ENCODE results near the gene COBL. TPM values are rescaled to one million over a fixed set of nuclear protein-coding genes. Genes with fewer than 3 reads are reported as not detected.
A peak's percentile ranks its signal among the peaks of the same experiment; 100 is the strongest.

The COBL gene
- polyA plus RNA-seq, 1 donor: 30.5 TPM

DNA sequence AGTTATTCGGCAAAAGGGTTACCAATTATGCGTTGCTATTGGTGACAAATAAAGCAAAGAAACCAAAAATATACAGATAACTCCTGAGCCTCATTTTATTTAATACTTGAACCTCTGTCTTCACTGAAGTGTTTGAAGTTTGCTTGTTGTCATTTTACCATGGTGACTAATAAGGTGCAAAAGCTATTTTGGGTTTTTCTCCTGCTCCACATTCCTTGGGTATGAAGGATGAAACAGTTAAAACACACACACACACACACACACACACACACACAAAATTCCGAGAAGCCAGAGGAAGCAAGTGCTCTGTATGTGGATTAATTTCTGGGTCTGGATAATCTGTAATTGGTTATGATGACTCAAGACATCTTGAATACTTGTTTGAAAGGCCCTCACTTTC is 246.5 kb downstream of the COBL start:
- Histone ChIP-seq H3K4me3 (ENCODE audit: low read length) (no peak overlapping the region), H3K9me3 (ENCODE audit: control insufficient read depth, low read depth, low read length) (no peaks in the 10 kb centered on the region), H3K27ac (ENCODE audit: low read length) (no peak overlapping the region), H3K27me3 (ENCODE audit: control insufficient read depth, insufficient read depth, low read length) (no peaks in the 10 kb centered on the region), H3K4me1 (ENCODE audit: control insufficient read depth, insufficient read depth, low read length) (peaks cover 33% of the 10 kb centered on the region), H3K36me3 (ENCODE audit: control insufficient read depth, insufficient read depth, low read length) (peaks cover 1% of the 10 kb centered on the region)
- WGBS (ENCODE audit: insufficient coverage, low lambda C conversion rate): no CpG with 5 or more reads among the region's 3 CpGs
- no peak for DNase-seq

DNA sequence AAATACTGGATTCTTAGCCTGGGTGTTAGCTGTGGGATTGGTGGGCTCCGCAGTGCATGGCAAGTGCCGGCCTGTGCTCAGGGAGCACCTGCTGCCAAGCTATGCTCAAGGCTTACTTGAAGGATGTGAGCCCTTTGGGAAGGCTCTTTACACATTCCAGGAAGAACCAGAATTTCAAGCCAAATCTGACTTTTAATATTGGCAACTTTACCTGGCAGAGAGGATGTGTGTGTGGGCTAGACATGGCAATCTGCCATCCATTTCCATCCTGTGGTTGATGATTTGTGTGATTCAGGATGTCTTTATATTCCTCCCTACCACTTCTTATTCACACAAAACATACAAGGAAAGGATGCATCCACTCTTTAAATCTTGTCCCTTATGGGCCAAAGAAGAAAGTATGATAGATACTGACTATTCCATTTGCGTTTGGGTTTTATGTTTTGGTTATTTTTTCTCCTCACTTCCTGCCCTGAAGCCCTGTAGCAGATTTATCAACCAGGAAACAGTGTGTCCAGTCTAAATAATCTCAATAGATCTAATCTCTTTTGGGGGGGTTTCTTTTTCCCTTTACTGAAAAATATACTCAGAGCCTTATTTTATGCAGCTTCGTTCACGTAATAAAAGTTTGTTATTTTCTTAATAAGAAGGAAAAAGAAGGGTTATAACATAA is 247.1 kb downstream of the COBL start:
- DNase-seq: no peak
- Histone ChIP-seq H3K27me3 (ENCODE audit: control insufficient read depth, insufficient read depth, low read length) (no peaks in the 10 kb centered on the region), H3K27ac (ENCODE audit: low read length) (no peak overlapping the region), H3K4me3 (ENCODE audit: low read length) (no peak overlapping the region), H3K9me3 (ENCODE audit: control insufficient read depth, low read depth, low read length) (no peaks in the 10 kb centered on the region), H3K4me1 (ENCODE audit: control insufficient read depth, insufficient read depth, low read length) (peaks cover 33% of the 10 kb centered on the region), H3K36me3 (ENCODE audit: control insufficient read depth, insufficient read depth, low read length) (peaks cover 4% of the 10 kb centered on the region)
- 80% methylated on average over 1 of the region's 5 CpGs for WGBS (ENCODE audit: insufficient coverage, low lambda C conversion rate)

- 100% methylated on average over 1 of the region's 4 CpGs for WGBS (ENCODE audit: insufficient coverage, low lambda C conversion rate)
- DNase-seq: no peak
- Histone ChIP-seq H3K4me1 (ENCODE audit: control insufficient read depth, insufficient read depth, low read length) (peaks cover 33% of the 10 kb centered on the region), H3K36me3 (ENCODE audit: control insufficient read depth, insufficient read depth, low read length) (peaks cover 4% of the 10 kb centered on the region), H3K27ac (ENCODE audit: low read length) (no peak overlapping the region), H3K27me3 (ENCODE audit: control insufficient read depth, insufficient read depth, low read length) (no peaks in the 10 kb centered on the region), H3K4me3 (ENCODE audit: low read length) (no peak overlapping the region), H3K9me3 (ENCODE audit: control insufficient read depth, low read depth, low read length) (no peaks in the 10 kb centered on the region)
These were observed 248.2 kb downstream of the COBL start for GRCh38 chr7:51068401-51068800.

DNA sequence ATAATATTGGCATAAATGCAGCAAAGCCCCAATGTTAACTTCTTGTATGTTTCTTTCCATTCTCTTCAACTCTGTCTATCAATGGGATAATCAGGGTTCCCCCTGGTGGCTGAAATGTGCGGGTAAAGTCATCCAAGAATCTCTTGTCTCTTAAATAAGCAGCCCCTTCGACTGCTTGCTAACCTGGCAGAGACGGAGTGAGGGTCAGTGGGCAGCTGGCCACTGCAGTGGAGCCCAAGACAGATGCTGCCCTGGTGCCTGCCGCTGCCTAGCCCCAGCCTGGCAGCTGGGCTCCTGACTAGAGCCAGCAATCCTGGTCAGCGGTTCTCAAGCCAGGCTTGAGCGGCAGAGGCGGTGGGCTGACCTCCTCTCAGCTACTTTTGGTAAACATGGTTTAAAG is 248.9 kb downstream of the COBL start:
- H3K27me3 ChIP-seq (ENCODE audit: control insufficient read depth, insufficient read depth, low read length): no peaks in the 10 kb centered on the region
- no peaks in the 10 kb centered on the region for H3K9me3 ChIP-seq (ENCODE audit: control insufficient read depth, low read depth, low read length)
- H3K36me3 ChIP-seq (ENCODE audit: control insufficient read depth, insufficient read depth, low read length): peaks cover 4% of the 10 kb centered on the region
- DNase-seq: peak in 1 of 2 donors; percentile 58
- WGBS (ENCODE audit: insufficient coverage, low lambda C conversion rate): no CpG with 5 or more reads among the region's 7 CpGs
- peaks cover 33% of the 10 kb centered on the region for H3K4me1 ChIP-seq (ENCODE audit: control insufficient read depth, insufficient read depth, low read length)
- H3K27ac ChIP-seq (ENCODE audit: low read length): no peak overlapping the region
- H3K4me3 ChIP-seq (ENCODE audit: low read length): no peak overlapping the region

- H3K4me3 ChIP-seq (ENCODE audit: low read length): no peak overlapping the region
- no peak for DNase-seq
- peaks cover 9% of the 10 kb centered on the region for H3K36me3 ChIP-seq (ENCODE audit: control insufficient read depth, insufficient read depth, low read length)
- H3K27me3 ChIP-seq (ENCODE audit: control insufficient read depth, insufficient read depth, low read length): no peaks in the 10 kb centered on the region
- no peaks in the 10 kb centered on the region for H3K9me3 ChIP-seq (ENCODE audit: control insufficient read depth, low read depth, low read length)
- no peak overlapping the region for H3K27ac ChIP-seq (ENCODE audit: low read length)
- H3K4me1 ChIP-seq (ENCODE audit: control insufficient read depth, insufficient read depth, low read length): peaks cover 33% of the 10 kb centered on the region
These were observed 249.4 kb downstream of the COBL start for GRCh38 chr7:51067258-51067657.

- peak; percentile 68 to 94 for DNase-seq
- no peaks in the 10 kb centered on the region for H3K27me3 ChIP-seq (ENCODE audit: control insufficient read depth, insufficient read depth, low read length)
- H3K27ac ChIP-seq (ENCODE audit: low read length): peak overlapping the region; percentile 74
- WGBS (ENCODE audit: insufficient coverage, low lambda C conversion rate): no CpG with 5 or more reads among the region's 5 CpGs
- H3K36me3 ChIP-seq (ENCODE audit: control insufficient read depth, insufficient read depth, low read length): peaks cover 12% of the 10 kb centered on the region
- H3K9me3 ChIP-seq (ENCODE audit: control insufficient read depth, low read depth, low read length): no peaks in the 10 kb centered on the region
- H3K4me3 ChIP-seq (ENCODE audit: low read length): no peak overlapping the region
- peaks cover 27% of the 10 kb centered on the region for H3K4me1 ChIP-seq (ENCODE audit: control insufficient read depth, insufficient read depth, low read length)
These were observed 250.2 kb downstream of the COBL start for GRCh38 chr7:51066405-51066882.

DNA sequence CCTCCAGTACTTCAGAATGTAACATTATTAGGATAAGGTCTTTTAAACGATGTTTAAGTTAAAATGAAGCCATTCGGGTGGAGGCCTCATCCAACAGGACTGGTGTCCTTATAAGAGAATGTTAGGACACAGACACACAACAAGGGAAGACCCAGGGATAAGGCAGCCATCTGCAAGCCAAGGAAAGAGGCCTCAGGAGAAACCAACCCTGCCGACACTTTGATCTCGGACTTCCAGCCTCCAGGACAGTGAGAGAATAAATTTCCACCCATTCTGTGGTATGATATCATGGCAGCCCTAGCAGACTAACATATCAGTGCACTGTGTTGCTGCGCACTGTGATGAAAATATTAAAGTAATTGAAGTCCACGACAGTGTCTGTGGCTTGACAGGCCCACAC is 250.8 kb downstream of the COBL start:
- DNase-seq: no peak
- Histone ChIP-seq H3K4me3 (ENCODE audit: low read length) (no peak overlapping the region), H3K36me3 (ENCODE audit: control insufficient read depth, insufficient read depth, low read length) (peaks cover 15% of the 10 kb centered on the region), H3K27ac (ENCODE audit: low read length) (peak overlapping the region; percentile 74), H3K27me3 (ENCODE audit: control insufficient read depth, insufficient read depth, low read length) (no peaks in the 10 kb centered on the region), H3K4me1 (ENCODE audit: control insufficient read depth, insufficient read depth, low read length) (peaks cover 21% of the 10 kb centered on the region), H3K9me3 (ENCODE audit: control insufficient read depth, low read depth, low read length) (no peaks in the 10 kb centered on the region)
- WGBS (ENCODE audit: insufficient coverage, low lambda C conversion rate): 85% methylated on average over 2 of the region's 6 CpGs

- Histone ChIP-seq H3K27me3 (ENCODE audit: control insufficient read depth, insufficient read depth, low read length) (no peaks in the 10 kb centered on the region), H3K27ac (ENCODE audit: low read length) (no peak overlapping the region), H3K36me3 (ENCODE audit: control insufficient read depth, insufficient read depth, low read length) (peaks cover 23% of the 10 kb centered on the region), H3K4me3 (ENCODE audit: low read length) (no peak overlapping the region), H3K9me3 (ENCODE audit: control insufficient read depth, low read depth, low read length) (no peaks in the 10 kb centered on the region), H3K4me1 (ENCODE audit: control insufficient read depth, insufficient read depth, low read length) (peaks cover 21% of the 10 kb centered on the region)
- no peak for DNase-seq
- no CpG with 5 or more reads among the region's 3 CpGs for WGBS (ENCODE audit: insufficient coverage, low lambda C conversion rate)
These were observed 251.9 kb downstream of the COBL start for GRCh38 chr7:51064688-51065087.

- WGBS (ENCODE audit: insufficient coverage, low lambda C conversion rate): no CpG with 5 or more reads among the region's 13 CpGs
- Histone ChIP-seq H3K4me1 (ENCODE audit: control insufficient read depth, insufficient read depth, low read length) (peaks cover 15% of the 10 kb centered on the region), H3K27me3 (ENCODE audit: control insufficient read depth, insufficient read depth, low read length) (no peaks in the 10 kb centered on the region), H3K4me3 (ENCODE audit: low read length) (no peak overlapping the region), H3K36me3 (ENCODE audit: control insufficient read depth, insufficient read depth, low read length) (peaks cover 25% of the 10 kb centered on the region), H3K27ac (ENCODE audit: low read length) (no peak overlapping the region), H3K9me3 (ENCODE audit: control insufficient read depth, low read depth, low read length) (no peaks in the 10 kb centered on the region)
- no peak for DNase-seq
These were observed 254.2 kb downstream of the COBL start for GRCh38 chr7:51062222-51062987.

DNA sequence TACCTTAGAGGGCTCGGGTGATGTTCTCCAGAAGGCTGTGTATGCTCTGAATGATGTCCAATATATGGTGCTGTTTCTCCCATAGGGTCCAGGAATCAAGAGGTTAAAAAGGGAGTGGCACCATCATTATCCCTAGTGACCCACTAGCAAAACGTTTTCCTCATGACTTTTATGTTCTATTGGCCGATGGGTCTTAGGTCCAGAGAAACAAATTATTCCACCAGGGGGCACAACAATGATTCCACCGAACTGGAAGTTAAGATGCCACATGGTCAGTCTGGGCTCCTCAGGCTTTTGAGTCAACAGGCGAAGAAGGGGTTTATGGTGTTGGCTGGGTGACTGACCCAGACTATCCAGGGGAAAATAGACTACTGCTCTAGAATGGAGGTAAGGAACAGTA is 256.1 kb downstream of the COBL start:
- Histone ChIP-seq H3K36me3 (ENCODE audit: control insufficient read depth, insufficient read depth, low read length) (peaks cover 26% of the 10 kb centered on the region), H3K4me1 (ENCODE audit: control insufficient read depth, insufficient read depth, low read length) (peaks cover 4% of the 10 kb centered on the region), H3K9me3 (ENCODE audit: control insufficient read depth, low read depth, low read length) (no peaks in the 10 kb centered on the region), H3K27me3 (ENCODE audit: control insufficient read depth, insufficient read depth, low read length) (no peaks in the 10 kb centered on the region), H3K27ac (ENCODE audit: low read length) (no peak overlapping the region), H3K4me3 (ENCODE audit: low read length) (no peak overlapping the region)
- DNase-seq: no peak
- WGBS (ENCODE audit: insufficient coverage, low lambda C conversion rate): no CpG with 5 or more reads among the region's 5 CpGs

All from large intestine (tissue), 3 donors.